Testis (tissue), 2 donors: ENCODE measurements around the gene SLC25A11.

ENCODE experiments used
- CTCF ChIP-seq, 3 experiments: fragments of 450-650 bp in 2 of 3; fragments of 200-600 bp in 1 of 3; sonication (generic) in 1 of 3; IDR thresholded peaks; one replicate each; pipeline ENCODE4 v1.5.1; 2016 to 2019; ENCODE audit warnings: antibody characterized with exemption in 3 of 3, mild to moderate bottlenecking in 2 of 3, moderate library complexity in 1 of 3
- POLR2A ChIP-seq: fragments of 450-650 bp; IDR thresholded peaks from one replicate; pipeline ENCODE4 v1.6.1; 2017; ENCODE audit warnings: antibody characterized with exemption, mild to moderate bottlenecking, moderate library complexity

DNA sequence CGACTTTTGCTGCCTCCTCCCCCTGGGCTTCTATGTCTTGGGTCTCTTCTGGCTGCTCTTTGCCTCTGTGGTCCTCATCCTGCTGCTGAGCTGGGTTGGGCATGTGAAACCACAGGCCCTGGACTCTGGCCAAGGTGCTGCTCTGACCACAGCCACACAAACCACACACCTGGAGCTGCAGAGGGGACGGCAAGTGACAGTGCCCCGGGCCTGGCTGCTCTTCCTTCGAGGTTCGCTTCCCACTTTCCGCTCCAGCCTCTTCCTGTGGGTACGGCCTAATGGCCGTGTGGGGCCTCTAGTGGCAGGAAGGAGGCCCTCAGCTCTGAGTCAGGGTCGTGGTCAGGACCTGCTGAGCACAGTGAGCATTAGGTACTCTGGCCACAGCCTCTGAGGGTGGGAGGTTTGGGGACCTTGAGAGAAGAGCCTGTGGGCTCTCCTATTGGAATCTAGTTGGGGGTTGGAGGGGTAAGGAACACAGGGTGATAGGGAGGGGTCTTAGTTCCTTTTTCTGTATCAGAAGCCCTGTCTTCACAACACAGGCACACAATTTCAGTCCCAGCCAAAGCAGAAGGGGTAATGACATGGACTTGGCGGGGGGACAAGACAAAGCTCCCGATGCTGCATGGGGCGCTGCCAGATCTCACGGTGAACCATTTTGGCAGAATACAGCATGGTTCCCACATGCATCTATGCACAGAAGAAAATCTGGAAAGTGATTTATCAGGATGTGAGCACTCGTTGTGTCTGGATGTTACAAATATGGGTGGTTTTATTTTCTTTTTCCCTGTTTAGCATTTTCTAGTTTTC, 5.5 kb downstream of the SLC25A11 start:
- no peak for TF ChIP-seq CTCF (IDR thresholded peaks at IDR 0.05)
- TF ChIP-seq POLR2A, result no peak
